ENCODE data around the gene PRND. TPM values are rescaled to one million over a fixed set of nuclear protein-coding genes. Genes with fewer than 3 reads are reported as not detected.

PRND gene
- total and polyA plus RNA-seq, 2 of the 8 experiments (the other 6 are each of a cell fraction or from before 2014, with no cell fraction given): 0.09 to 0.11 TPM

DNA sequence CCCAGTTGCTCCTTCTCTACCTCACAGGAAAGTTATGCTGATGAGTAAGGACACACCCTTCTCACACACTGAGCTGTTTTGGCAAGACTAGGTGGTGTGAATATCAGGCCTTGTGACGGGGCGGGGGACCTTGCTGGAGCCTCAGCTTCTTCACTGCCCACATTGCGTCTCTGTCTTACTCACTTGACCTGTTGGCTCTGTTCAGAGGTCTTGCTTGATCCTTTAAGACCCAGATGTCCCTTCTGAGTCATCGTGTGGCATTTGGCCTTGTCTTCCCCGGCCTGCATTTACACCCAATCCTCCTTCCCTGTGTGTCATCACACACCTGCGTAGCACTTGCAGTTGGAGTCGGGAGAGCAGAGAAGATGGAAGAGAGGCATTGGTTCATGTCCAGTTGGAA, 8.3 kb upstream of the PRND start:
- no peak overlapping the region for H2BK20ac ChIP-seq (ENCODE audit: low read length)
- no peak overlapping the region for H3K4me2 ChIP-seq (ENCODE audit: insufficient read depth in 1 of 2, low read depth in 2 of 2, low read length in 2 of 2)
- H3K14ac ChIP-seq (ENCODE audit: insufficient read length): no peak overlapping the region
- H3K79me1 ChIP-seq (ENCODE audit: low read depth, low read length): no peaks in the 10 kb centered on the region
- no peak overlapping the region for H3K27ac ChIP-seq (ENCODE audit: low read depth, low read length)
- no peak overlapping the region for H3K23ac ChIP-seq (ENCODE audit: insufficient read length)
- H3K18ac ChIP-seq (ENCODE audit: extremely low read depth, low read length): no peak overlapping the region
- ChIA-PET CTCF (ENCODE audit: partially characterized antibody) (interaction anchor here (0.6 kb wide), 1 partner anchor 1097 kb away, joined by 3 read pairs; no protein-coding TSS in a partner anchor), POLR2A (ENCODE audit: partially characterized antibody) (interaction anchor here (1.1 kb wide), 1 partner anchor 11 kb away, joined by 3 read pairs; no protein-coding TSS in a partner anchor)
- no peak overlapping the region for H3K4me3 ChIP-seq (ENCODE audit: extremely low read depth in 1 of 4, insufficient read depth in 2 of 4, low read depth in 3 of 4, low read length in 4 of 4)
- H3K36me3 ChIP-seq (ENCODE audit: control insufficient read depth in 2 of 4, insufficient read depth in 4 of 4, low read length in 3 of 4): no peaks in the 10 kb centered on the region
- H2BK12ac ChIP-seq (ENCODE audit: low read depth, low read length): no peak overlapping the region
- H3K23me2 ChIP-seq (ENCODE audit: low read depth, low read length): no peaks in the 10 kb centered on the region
- no peaks in the 10 kb centered on the region for H3K79me2 ChIP-seq (ENCODE audit: control insufficient read depth in 1 of 2, insufficient read depth in 2 of 2, low read length in 2 of 2)
- H4K91ac ChIP-seq (replicated peaks; ENCODE audit: insufficient read length, low read length): no peak overlapping the region
- no peak for FAIRE-seq
- no peaks in the 10 kb centered on the region for H4K20me1 ChIP-seq (replicated peaks in 1 of 2; ENCODE audit: control insufficient read depth in 1 of 2, insufficient read depth in 2 of 2, low read length in 2 of 2)
- peak overlapping the region; percentile 7; the same call in 1 of the 2 replicates for H2AK5ac ChIP-seq (ENCODE audit: low read depth, low read length)
- TF ChIP-seq, protein P1, sequence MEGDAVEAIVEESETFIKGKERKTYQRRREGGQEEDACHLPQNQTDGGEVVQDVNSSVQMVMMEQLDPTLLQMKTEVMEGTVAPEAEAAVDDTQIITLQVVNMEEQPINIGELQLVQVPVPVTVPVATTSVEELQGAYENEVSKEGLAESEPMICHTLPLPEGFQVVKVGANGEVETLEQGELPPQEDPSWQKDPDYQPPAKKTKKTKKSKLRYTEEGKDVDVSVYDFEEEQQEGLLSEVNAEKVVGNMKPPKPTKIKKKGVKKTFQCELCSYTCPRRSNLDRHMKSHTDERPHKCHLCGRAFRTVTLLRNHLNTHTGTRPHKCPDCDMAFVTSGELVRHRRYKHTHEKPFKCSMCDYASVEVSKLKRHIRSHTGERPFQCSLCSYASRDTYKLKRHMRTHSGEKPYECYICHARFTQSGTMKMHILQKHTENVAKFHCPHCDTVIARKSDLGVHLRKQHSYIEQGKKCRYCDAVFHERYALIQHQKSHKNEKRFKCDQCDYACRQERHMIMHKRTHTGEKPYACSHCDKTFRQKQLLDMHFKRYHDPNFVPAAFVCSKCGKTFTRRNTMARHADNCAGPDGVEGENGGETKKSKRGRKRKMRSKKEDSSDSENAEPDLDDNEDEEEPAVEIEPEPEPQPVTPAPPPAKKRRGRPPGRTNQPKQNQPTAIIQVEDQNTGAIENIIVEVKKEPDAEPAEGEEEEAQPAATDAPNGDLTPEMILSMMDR (IDR thresholded peaks at IDR 0.05; ENCODE audit: control extremely low read depth in 1 of 3, insufficient read depth in 1 of 3, low read depth in 1 of 3, low read length in 3 of 3): no peak
- TF ChIP-seq EZH2 (IDR thresholded peaks at IDR 0.05; ENCODE audit: low read depth, low read length, severe bottlenecking): no peak
- no peak for TF ChIP-seq CHD1 (IDR thresholded peaks at IDR 0.05; ENCODE audit: low read depth, low read length)
- TF ChIP-seq NRF1 (IDR thresholded peaks at IDR 0.05; ENCODE audit: low read depth, low read length): no peak
- H4K5ac ChIP-seq (ENCODE audit: insufficient read length, low read depth, low read length): no peak overlapping the region
- H3K27me3 ChIP-seq (replicated peaks in 1 of 4; ENCODE audit: control insufficient read depth in 3 of 4, extremely low read depth in 1 of 4, insufficient read depth in 3 of 4, low read length in 3 of 4): no peaks in the 10 kb centered on the region
- H2BK120ac ChIP-seq (replicated peaks; ENCODE audit: low read depth, low read length): no peak overlapping the region
- no peak overlapping the region for H3K4ac ChIP-seq (replicated peaks; ENCODE audit: insufficient read length, low read depth, low read length)
- H3K9me3 ChIP-seq (ENCODE audit: insufficient read depth in 2 of 2, low read depth in 1 of 2, low read length in 1 of 2): no peaks in the 10 kb centered on the region
- H2AFZ ChIP-seq (ENCODE audit: low read length): no peak overlapping the region
- no peak overlapping the region for H3K56ac ChIP-seq (replicated peaks; ENCODE audit: insufficient read length, low read depth, low read length)
- H2BK15ac ChIP-seq (ENCODE audit: low read length): no peak overlapping the region
- H2BK5ac ChIP-seq (ENCODE audit: low read depth, low read length): no peak overlapping the region
- no peak overlapping the region for H4K8ac ChIP-seq (ENCODE audit: extremely low read depth, insufficient read depth, low read length)
- DNase-seq (ENCODE audit: low read depth in 1 of 2, low spot score in 2 of 2): no peak
- H3K4me1 ChIP-seq (replicated peaks in 1 of 4; ENCODE audit: control insufficient read depth in 3 of 4, insufficient read depth in 4 of 4, low read length in 3 of 4): peaks cover 0 to 3% (median 0%) of the 10 kb centered on the region in 4 experiments; a peak in 1 of 7 replicates
- 88% methylated on average over 7 of the region's 7 CpGs; no CpG with 5 or more reads in 1 of the 2 experiments for WGBS, 2 experiments (ENCODE audit: extremely low coverage in 1 of 2, insufficient coverage in 1 of 2, insufficient read length in 1 of 2, insufficient replicate concordance in 2 of 2, low coverage in 1 of 2, low lambda C conversion rate in 2 of 2, missing lambda C conversion rate in 1 of 2)
- no peak overlapping the region for H3K9ac ChIP-seq (replicated peaks in 1 of 4; ENCODE audit: extremely low read depth in 1 of 4, low read depth in 3 of 4, low read length in 3 of 4)
